Prostate gland (tissue), 2 donors: ENCODE data around the gene PCDHB10.
"Not testable (repeated sequence)": the region's sequence is repeated elsewhere in the genome, so short reads cannot be mapped to it uniquely, and the experiment has no call there.

Experiments
- CTCF ChIP-seq, 4 experiments: fragments of 200-600 bp in 2 of 4; fragments of 450-650 bp in 2 of 4; sonication (generic) in 2 of 4; IDR thresholded peaks; 1 replicate in 3 of 4; 2 replicates in 1 of 4; pipeline ENCODE4 v1.5.1; 2016 to 2019; ENCODE audit warnings: antibody characterized with exemption in 4 of 4, mild to moderate bottlenecking in 2 of 4, moderate library complexity in 2 of 4
- POLR2A ChIP-seq: fragments of 450-650 bp; IDR thresholded peaks from one replicate; pipeline ENCODE4 v1.6.1; 2016; ENCODE audit warnings: antibody characterized with exemption, mild to moderate bottlenecking

GRCh38 chr5:141214583-141214982 lies 22.4 kb downstream of the PCDHB10 start:
- not testable (repeated sequence) for TF ChIP-seq CTCF (IDR thresholded peaks at IDR 0.05); POLR2A
